Erythroblast (primary cell): ENCODE measurements around the gene SOX18.

ENCODE experiments used
- GATA1 ChIP-seq: IDR thresholded peaks from 2 replicates; pipeline ENCODE4 v1.6.1; 2011; ENCODE audit warnings: low read depth, mild to moderate bottlenecking, control low read depth, low read length, moderate library complexity
- POLR2A ChIP-seq: IDR thresholded peaks from 2 replicates; pipeline ENCODE4 v1.6.1; 2011; ENCODE audit warnings: mild to moderate bottlenecking, low read length

DNA sequence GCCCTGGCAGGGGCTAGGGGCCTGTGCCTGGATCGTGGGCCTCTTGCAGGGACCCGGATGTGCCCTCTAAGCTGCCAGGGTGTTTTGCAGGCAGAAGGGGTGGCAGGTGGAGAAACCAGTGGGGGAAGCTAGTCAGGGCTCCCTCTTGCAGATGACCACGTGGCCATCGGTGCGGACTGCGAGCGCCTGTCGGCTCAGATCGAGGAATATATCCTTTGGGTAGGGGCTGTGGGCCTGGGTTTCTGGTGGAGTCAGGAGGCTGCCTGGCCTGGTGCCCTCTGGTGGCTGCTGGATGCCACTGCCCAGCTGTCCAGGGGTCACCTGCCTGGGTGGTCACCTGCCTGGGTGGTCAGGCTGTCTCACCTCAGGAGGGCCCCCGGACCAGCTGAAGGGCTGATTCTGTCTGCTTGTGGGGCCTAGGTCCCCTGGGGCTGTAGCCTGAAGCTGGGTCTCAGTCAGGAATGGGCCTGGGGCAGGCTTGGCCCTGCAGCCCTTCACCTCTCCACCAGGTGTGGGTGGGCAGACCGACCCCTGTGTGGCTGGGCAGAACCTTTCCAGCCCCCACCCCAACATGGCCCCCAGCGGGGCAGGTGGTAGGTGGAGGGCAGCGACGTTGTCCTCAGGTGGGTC lies 20.3 kb upstream of the SOX18 start:
- no peak for TF ChIP-seq POLR2A
- TF ChIP-seq GATA1 = no peak
